ENCODE results near the gene PTX3.

Gene PTX3

DNA sequence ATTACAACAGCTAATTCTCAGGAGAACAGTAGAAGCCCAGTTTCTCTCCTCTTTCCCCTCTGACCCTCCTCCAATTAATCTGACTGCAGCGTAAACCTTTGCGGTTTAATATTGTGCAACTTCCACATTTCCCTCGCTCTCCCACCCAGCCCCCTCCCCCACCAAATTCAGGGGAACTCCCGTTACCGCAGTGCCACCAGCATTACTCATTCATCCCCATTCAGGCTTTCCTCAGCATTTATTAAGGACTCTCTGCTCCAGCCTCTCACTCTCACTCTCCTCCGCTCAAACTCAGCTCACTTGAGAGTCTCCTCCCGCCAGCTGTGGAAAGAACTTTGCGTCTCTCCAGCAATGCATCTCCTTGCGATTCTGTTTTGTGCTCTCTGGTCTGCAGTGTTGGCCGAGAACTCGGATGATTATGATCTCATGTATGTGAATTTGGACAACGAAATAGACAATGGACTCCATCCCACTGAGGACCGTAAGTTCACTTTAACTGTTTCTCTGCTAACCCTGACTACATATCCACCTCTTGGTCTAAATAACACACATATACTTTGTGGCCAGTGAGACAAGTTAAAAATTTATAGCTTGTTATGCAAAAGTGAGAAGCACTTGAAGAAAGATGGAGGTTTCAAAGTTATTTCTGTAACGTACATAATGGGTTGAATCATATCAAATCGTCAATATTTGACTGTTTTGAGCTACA lies at the start of gene PTX3:
Gene PTX3 (plus strand): TSS at position 268 of the 709 bp plus-strand sequence. CDS start 84 bp downstream, at position 352.
- DNase-seq (ENCODE audit: low read depth in 2 of 2, low spot score in 1 of 2): no peak

DNA sequence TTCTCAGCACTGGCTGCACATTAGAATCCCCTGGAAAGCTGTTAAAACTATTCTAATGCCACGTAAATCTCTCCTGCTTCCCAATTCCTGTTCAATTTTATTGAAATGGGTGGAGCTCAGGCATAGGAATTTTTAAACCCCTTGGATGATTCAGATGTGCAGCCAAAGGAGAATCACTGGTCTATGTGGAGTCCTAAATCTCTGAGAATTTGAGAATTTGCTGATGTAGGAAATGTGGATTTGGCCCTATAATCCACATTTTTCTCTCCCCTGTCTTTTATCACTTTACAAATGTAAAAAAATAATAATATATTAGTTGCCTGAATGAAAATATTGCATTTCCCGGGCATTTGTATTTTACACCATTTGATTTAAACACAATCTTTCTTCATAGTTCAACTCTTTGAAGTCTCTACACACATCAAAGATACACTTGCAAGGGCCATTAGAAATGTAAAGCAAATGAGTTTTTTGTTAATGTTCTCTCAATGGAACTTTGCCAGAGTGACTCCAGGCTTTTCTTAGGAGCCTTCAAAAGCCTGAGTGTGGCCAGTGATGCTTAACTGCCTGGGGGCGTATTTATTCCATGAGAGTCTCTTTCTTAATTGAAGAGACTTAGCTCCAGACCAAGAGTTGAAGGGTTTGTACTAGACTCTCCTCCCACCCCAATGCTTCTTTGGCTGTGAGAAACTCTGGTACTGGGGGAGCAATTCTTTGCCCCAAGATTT lies 48.8 kb upstream of the PTX3 start:
- DNase-seq (ENCODE audit: low read depth in 2 of 2, low spot score in 1 of 2): no peak

GRCh38 chr3:157388976-157389375 lies 47.7 kb upstream of the PTX3 start:
- DNase-seq (ENCODE audit: low read depth in 2 of 2, low spot score in 1 of 2): no peak

GRCh38 chr3:157390713-157391515 lies 45.7 kb upstream of the PTX3 start:
- DNase-seq (ENCODE audit: low read depth in 2 of 2, low spot score in 1 of 2): no peak

DNA sequence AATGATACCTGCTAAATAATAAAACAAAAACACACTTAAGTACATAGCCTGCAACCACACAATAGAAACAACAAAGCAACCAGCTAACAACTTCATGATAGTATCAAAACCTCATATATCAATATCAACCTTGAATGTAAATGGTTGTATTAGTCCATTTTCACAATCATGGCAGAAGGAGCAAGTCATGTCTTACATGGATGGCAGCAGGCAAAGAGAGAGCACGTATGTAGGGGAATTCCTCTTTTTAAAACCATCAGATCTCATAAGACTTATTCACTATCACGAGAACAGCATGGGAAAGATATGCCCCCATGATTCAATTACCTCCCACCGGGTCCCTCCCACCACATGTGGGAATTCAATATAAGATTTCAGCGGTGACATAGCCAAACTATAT lies 44.5 kb upstream of the PTX3 start:
- DNase-seq (ENCODE audit: low read depth in 2 of 2, low spot score in 1 of 2): no peak

DNA sequence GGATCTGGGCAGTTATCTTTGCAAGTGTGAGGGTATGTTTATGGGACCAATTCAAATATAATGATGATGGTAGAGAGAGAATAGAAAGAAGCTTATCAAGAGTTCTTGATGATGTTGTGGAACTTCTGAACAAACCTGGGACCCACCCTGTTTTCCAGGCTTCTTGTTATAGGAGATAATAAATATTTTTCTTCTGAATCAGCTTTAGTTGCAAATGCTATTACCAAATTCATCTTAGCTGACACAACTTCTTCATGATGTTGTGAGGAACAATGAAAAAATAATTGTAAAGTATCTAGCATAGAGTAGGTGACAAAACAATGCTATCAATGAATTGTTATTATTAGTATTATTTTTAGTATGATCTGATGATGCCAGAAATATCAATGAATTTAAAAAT lies 43.5 kb upstream of the PTX3 start:
- no peak for DNase-seq (ENCODE audit: low read depth in 2 of 2, low spot score in 1 of 2)

- DNase-seq (ENCODE audit: low read depth in 2 of 2, low spot score in 1 of 2): no peak
These were observed 42.2 kb upstream of the PTX3 start for GRCh38 chr3:157394411-157394810.

DNA sequence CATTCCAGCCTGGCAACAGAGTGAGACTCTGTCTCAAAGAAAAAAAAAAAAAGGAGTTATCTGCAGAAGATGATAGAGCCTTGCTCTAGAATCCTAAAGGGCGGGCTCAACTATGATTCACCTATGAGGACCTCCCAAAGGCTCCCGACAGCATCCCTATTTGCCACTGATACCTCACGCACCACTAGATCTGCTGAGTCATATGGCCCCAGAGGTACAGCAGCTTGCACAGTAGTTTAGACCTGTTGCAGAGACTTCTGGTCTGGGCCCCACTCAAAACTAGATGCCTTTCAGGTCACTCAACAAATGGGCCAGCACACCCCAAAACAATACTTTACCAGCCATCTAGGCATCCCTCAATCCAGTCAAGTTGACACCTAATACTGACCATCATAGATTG lies 38.1 kb upstream of the PTX3 start:
- no peak for DNase-seq (ENCODE audit: low read depth in 2 of 2, low spot score in 1 of 2)

GRCh38 chr3:157404381-157404780 lies 32.3 kb upstream of the PTX3 start:
- no peak for DNase-seq (ENCODE audit: low read depth in 2 of 2, low spot score in 1 of 2)

DNA sequence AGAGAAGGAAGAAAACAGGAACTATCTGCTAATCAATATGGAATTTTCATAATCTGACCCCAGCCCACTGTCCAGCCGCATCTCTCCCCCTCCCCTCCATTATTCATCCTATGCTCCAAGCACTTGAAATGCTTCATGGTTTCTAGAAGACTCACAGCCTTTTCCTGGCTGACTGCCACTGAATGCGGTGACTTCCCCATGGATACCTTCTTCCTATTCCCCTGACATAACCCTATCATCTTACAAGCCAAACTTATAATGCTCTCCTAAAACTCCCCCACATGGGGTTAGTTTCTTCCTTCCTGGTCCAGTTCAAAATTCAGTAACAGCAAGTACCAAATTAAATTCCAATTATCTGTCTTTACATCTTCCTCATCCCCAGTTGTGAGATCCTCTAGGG lies 31.2 kb upstream of the PTX3 start:
- no peak for DNase-seq (ENCODE audit: low read depth in 2 of 2, low spot score in 1 of 2)

DNA sequence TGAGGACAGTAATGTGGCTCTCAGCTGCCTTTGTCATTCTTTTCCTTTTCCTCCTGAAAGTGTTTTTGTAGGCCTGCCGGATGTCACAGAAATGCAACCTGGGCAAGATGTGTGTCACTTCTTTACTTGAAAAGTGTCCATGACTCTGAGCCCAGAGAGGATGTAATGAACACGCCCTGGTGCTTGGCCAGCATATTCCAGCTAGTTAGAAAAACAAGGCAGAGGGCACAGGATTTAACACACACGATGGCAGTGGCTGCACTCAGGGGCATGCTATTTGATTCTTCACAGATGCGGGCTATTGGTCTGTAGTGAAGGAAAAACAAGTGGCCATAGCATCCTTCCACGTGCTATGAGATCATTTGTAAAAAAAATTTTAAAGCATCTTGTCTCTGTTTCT lies 30.3 kb upstream of the PTX3 start:
- DNase-seq (ENCODE audit: low read depth in 2 of 2, low spot score in 1 of 2): no peak

DNA sequence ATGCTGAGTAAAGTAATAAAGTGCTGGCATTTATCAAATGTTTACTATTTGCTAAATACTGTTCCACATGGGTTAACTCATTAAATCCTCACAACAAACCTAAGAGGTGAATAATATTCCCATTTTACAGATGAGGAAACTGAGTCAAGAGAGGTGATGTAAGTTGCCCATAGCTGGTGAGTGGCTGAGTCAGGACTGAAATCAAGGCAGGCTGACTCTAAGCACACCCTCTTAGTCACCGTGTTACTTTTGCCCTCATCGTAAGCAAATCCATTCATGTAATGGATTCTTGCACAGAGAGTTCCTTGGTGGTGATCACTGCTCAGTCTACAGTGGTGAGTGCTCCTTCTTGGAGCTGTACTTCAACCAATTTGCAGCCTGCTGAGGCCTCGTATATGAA lies 28.9 kb upstream of the PTX3 start:
- DNase-seq (ENCODE audit: low read depth in 2 of 2, low spot score in 1 of 2): no peak

DNA sequence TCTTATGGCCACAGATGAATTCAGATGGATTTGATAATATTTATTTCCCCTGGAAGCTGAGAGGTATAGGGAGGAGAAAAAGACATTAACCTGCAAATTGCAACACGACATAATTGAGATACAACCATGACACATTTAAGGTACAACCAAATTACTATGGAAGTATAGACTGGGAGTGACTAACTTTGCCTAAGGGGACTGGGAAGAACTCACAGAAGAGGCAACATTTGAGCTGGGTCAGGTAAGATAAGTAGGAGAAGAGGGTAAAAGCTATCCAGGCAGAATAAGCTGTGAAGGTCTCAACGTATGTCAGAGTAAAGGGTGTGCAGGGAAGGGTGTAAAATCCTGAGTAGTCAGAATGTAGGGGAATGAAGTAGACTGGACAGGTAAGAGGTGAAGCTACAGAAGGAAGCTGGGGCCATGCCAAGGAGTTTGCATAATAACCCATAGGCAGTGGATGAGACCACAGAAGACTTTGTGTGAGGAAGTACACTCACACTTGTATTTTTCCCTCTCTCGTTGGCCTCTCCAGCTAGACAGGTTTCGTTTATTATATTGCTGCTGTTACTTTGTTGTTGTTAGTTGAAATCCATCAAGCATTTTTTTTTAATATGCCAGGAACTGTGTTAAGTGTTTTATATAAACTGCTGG lies 28.0 kb upstream of the PTX3 start:
- no peak for DNase-seq (ENCODE audit: low read depth in 2 of 2, low spot score in 1 of 2)

DNA sequence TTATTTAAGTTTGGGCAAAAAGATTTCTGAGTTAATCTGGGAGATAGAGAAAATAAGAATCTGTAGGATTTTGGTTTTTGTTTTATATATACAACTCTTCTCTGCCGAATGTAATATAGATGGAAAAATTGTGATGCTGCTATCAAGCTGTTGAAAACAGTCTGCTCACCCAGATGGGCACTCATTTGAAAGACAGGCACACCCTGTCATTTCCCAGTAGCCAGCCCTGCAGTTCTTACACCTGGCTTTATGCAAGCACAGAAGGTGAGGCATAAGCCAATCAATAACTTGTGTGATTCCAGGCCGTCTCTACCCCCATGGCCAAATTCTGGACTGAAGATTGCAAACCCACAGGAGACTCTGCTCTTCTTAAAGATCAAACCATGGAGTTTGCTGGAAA lies 27.1 kb upstream of the PTX3 start:
- no peak for DNase-seq (ENCODE audit: low read depth in 2 of 2, low spot score in 1 of 2)

DNA sequence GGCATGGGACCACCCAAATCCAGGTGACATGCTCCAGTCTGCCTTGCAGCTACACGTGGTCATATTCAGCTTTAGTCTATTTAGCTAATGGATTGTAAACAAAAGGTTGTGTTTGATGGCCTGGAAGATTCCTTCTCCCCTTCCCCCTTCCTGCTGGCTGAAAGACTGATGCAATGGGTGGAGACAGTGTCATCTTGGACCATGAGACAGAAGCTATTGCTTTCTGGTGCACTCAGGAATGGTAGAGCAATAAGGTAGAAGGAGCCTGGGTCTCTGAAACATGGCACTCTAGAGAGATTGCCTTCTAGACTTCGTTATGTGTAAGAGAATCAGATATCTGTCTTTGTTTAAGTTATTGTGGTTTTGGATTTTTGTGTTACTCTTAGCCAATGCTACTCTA lies 25.7 kb upstream of the PTX3 start:
- no peak for DNase-seq (ENCODE audit: low read depth in 2 of 2, low spot score in 1 of 2)

DNA sequence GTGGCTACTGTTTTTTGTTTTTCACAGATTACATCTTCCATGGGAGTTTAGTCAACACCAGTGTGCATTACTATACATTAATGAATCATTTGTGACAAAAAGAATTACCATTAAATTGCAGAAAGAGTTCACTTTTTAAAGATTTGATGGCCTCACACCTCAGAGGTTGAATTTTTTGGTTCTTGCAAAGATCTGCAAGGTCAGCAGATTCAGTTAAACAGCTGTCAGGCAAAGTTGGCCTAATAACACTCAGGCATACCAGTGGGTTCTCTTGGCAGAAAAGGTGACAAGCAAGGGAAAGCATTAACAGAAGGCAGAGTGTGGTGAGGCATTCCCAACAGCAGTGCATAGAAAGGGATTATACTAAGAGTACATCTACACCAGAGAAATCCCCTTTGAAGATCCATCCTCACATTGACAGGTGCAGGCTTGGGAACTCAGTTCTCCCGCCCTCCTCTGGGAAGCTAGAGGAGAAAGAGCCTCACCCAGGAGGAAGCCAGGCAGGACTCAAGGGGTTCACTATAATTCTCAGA lies 24.3 kb upstream of the PTX3 start:
- no peak for DNase-seq (ENCODE audit: low read depth in 2 of 2, low spot score in 1 of 2)

- DNase-seq (ENCODE audit: low read depth in 2 of 2, low spot score in 1 of 2): no peak
These were observed 21.8 kb upstream of the PTX3 start for GRCh38 chr3:157414861-157415260.

DNA sequence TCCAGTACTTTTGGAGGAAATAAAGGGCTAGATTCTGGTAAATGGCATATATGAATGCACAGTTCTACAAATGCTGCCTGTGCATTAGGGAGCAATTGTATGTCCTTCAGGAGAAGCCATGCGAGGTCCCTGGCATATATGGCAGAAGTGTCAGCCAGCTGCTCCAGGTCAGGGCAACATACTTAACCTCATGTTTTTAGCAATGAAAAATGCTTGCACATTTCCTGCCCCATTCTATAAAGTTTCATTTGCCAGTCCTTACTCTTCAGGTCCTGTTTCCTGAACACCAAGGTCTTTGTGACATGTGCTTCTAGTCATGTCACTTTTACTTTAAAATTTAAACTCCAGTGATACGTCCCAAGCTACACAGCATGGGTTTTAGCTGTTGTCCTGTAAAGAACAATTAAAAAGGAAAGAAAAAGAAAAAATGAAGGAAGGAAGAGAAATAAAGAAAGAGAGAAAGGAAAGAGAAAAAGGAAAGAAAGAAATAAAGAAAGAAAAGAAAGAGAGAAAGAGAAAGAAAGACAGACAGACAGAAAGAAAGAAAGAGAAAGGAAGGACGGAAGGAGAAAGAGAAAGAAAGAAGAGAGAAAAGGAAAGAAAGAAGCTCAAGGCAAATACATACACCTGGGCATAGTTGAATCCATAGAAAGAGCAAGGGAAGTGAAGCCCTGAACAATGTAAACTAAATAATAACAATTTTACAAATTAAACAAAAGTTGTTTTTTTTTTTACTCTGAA lies 20.1 kb upstream of the PTX3 start:
- DNase-seq (ENCODE audit: low read depth in 2 of 2, low spot score in 1 of 2): no peak

- DNase-seq (ENCODE audit: low read depth in 2 of 2, low spot score in 1 of 2): no peak
These were observed 19.4 kb upstream of the PTX3 start for GRCh38 chr3:157417247-157417646.

DNA sequence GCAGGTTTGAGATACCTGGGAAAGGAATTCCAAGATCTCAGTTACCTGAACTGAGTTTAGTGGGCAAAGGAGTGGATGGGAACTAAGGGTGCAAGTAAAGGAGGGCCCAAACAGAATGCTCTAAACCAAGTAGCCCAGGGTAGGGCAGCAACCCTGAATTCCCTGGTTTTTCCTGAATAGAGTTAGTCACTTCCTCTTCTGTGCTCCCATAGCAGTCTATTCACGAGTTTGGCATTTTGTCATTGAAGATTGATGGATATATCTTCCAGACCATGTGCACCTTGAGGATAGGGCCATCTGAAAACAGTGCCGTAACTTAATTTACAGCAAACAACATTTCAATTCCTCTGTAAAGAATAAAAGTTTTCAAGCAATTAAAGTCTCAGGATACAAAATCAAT lies 18.5 kb upstream of the PTX3 start:
- no peak for DNase-seq (ENCODE audit: low read depth in 2 of 2, low spot score in 1 of 2)
